Mesenchymal stem cell (in vitro differentiated cells and primary cell): ENCODE results near the gene IFT25. TPM values are rescaled to one million over a fixed set of nuclear protein-coding genes. Genes with fewer than 3 reads are reported as not detected.
"Not testable (repeated sequence)": the region's sequence is repeated elsewhere in the genome, so short reads cannot be mapped to it uniquely, and the experiment has no call there.

Experiments used
- DNase-seq: peaks from one replicate; pipeline ENCODE4 v3.0.0-alpha.2; 2013
- H2AFZ ChIP-seq: one replicate; pipeline ENCODE4 v1.6.1; 2013; ENCODE audit warnings: low read depth, mild to moderate bottlenecking, control low read depth, inconsistent platforms, low read length, moderate library complexity
- H2AK5ac ChIP-seq: 2 replicates; pipeline ENCODE4 v1.6.1; 2013; ENCODE audit warnings: low read length, moderate library complexity, mild to moderate bottlenecking, inconsistent platforms; ENCODE audit not compliant: severe bottlenecking
- H2BK120ac ChIP-seq: one replicate; pipeline ENCODE4 v1.6.1; 2013; ENCODE audit warnings: low read depth, mild to moderate bottlenecking, inconsistent platforms, low read length, moderate library complexity
- H2BK12ac ChIP-seq, 2 experiments: one replicate each; pipeline ENCODE4 v1.6.1; 2013; ENCODE audit warnings: inconsistent platforms in 2 of 2, low read length in 2 of 2, mild to moderate bottlenecking in 2 of 2, moderate library complexity in 2 of 2, control low read depth in 1 of 2
- H2BK15ac ChIP-seq: one replicate; pipeline ENCODE4 v1.6.1; 2013; ENCODE audit warnings: mild to moderate bottlenecking, low read depth, inconsistent platforms; ENCODE audit not compliant: poor library complexity, severe bottlenecking
- H2BK5ac ChIP-seq: 2 replicates; pipeline ENCODE4 v1.6.1; 2013; ENCODE audit warnings: low read depth, mild to moderate bottlenecking, low read length, control low read depth, inconsistent platforms; ENCODE audit not compliant: poor library complexity, severe bottlenecking
- H3K14ac ChIP-seq, 2 experiments: one replicate each; pipeline ENCODE4 v1.6.1; 2013; ENCODE audit warnings: inconsistent platforms in 2 of 2, low read length in 2 of 2, control low read depth in 1 of 2, mild to moderate bottlenecking in 1 of 2, moderate library complexity in 1 of 2
- H3K18ac ChIP-seq, 2 experiments: one replicate each; pipeline ENCODE4 v1.6.1; 2013; ENCODE audit warnings: inconsistent platforms in 2 of 2, low read length in 2 of 2, control low read depth in 1 of 2, low read depth in 1 of 2, mild to moderate bottlenecking in 1 of 2
- H3K23ac ChIP-seq, 2 experiments: one replicate each; pipeline ENCODE4 v1.6.1; 2013; ENCODE audit warnings: inconsistent platforms in 2 of 2, low read length in 2 of 2, mild to moderate bottlenecking in 2 of 2, moderate library complexity in 2 of 2, control low read depth in 1 of 2
- H3K27ac ChIP-seq: 2 replicates; pipeline ENCODE4 v1.5.1; 2013; ENCODE audit warnings: mild to moderate bottlenecking, moderate library complexity, low read length, control low read depth, inconsistent platforms; ENCODE audit not compliant: poor library complexity, severe bottlenecking
- H3K27me3 ChIP-seq, 2 experiments: 2 replicates each; pipeline versions ENCODE4 v1.6.1 to v1.7.0; 2013; ENCODE audit warnings: low read length in 2 of 2, mild to moderate bottlenecking in 2 of 2, moderate library complexity in 2 of 2, control low read depth in 1 of 2, inconsistent platforms in 1 of 2; ENCODE audit not compliant: control insufficient read depth in 1 of 2, insufficient read depth in 1 of 2
- H3K36me3 ChIP-seq, 2 experiments: 2 replicates each; pipeline versions ENCODE4 v1.6.1 to v1.7.0; 2013; ENCODE audit warnings: low read length in 2 of 2, control low read depth in 1 of 2, inconsistent platforms in 1 of 2, low read depth in 1 of 2, mild to moderate bottlenecking in 1 of 2; ENCODE audit not compliant: insufficient read depth in 2 of 2, control insufficient read depth in 1 of 2
- H3K4ac ChIP-seq, 2 experiments: one replicate each; pipeline ENCODE4 v1.6.1; 2013; ENCODE audit warnings: inconsistent platforms in 2 of 2, low read length in 2 of 2, mild to moderate bottlenecking in 2 of 2, moderate library complexity in 2 of 2, control low read depth in 1 of 2, low read depth in 1 of 2
- H3K4me1 ChIP-seq: 2 replicates; pipeline ENCODE4 v1.6.1; 2013; ENCODE audit warnings: low read depth, low read length, control low read depth; ENCODE audit not compliant: control insufficient read depth, insufficient read depth
- H3K4me2 ChIP-seq: 2 replicates; pipeline ENCODE4 v1.6.1; 2013; ENCODE audit warnings: low read length, mild to moderate bottlenecking, inconsistent platforms; ENCODE audit not compliant: poor library complexity, severe bottlenecking
- H3K4me3 ChIP-seq, 2 experiments: 2 replicates each; pipeline versions ENCODE4 v1.5.1 to v1.7.0; 2013; ENCODE audit warnings: low read length in 2 of 2, mild to moderate bottlenecking in 2 of 2, control low read depth in 1 of 2, low read depth in 1 of 2; ENCODE audit not compliant: insufficient read depth in 1 of 2
- H3K79me1 ChIP-seq: replicated peaks from 2 replicates; pipeline ENCODE4 v1.6.1; 2013; ENCODE audit warnings: mild to moderate bottlenecking, control low read depth, low read length, inconsistent platforms; ENCODE audit not compliant: poor library complexity, severe bottlenecking
- H3K9ac ChIP-seq: 2 replicates; pipeline ENCODE4 v1.7.0; 2013; ENCODE audit warnings: mild to moderate bottlenecking, low read length, moderate library complexity
- H3K9me3 ChIP-seq: 2 replicates; pipeline ENCODE4 v1.7.0; 2013; ENCODE audit warnings: mild to moderate bottlenecking, low read length; ENCODE audit not compliant: control insufficient read depth
- H4K8ac ChIP-seq: one replicate; pipeline ENCODE4 v1.6.1; 2013; ENCODE audit warnings: inconsistent platforms, mild to moderate bottlenecking, low read length, moderate library complexity
- H4K91ac ChIP-seq: one replicate; pipeline ENCODE4 v1.6.1; 2013; ENCODE audit warnings: mild to moderate bottlenecking, low read length, inconsistent platforms
- WGBS: methylation state at CpG from one replicate; pipeline ENCODE4 v1.1.7; 2013; ENCODE audit warnings: mixed read lengths; 5-methylcytosine and 5-hydroxymethylcytosine counted together
- polyA plus RNA-seq, 2 experiments: library from polyadenylated mRNA; stranded (reverse); fragments of 200-250 nt; gene quantifications; one replicate each; pipeline ENCODE4 v1.2.3, GENCODE V29; 2013

The IFT25 gene
- polyA plus RNA-seq (2013, experiment 1 of 2) = 30.6 TPM
- polyA plus RNA-seq (2013, experiment 2 of 2) = 33.0 TPM

- H3K27ac ChIP-seq = peak within 1 kb of the TSS; percentile 75
- H3K14ac ChIP-seq = peak within 1 kb of the TSS in 1 of 2 experiments; percentile 97
- peak within 1 kb of the TSS; percentile 52 to 83 for H3K4ac ChIP-seq
- H3K18ac ChIP-seq = peak within 1 kb of the TSS; percentile 82 to 99
- WGBS = 1% methylated on average over 53 of the region's 90 CpGs
- peak within 1 kb of the TSS; percentile 99 for H2BK15ac ChIP-seq
- DNase-seq = peak; percentile 96
- peak within 1 kb of the TSS; percentile 95 for H2AFZ ChIP-seq
- peak within 1 kb of the TSS in 1 of 2 experiments; percentile 10 for H3K23ac ChIP-seq
- peak within 1 kb of the TSS; percentile 25 for H2AK5ac ChIP-seq
- peak within 1 kb of the TSS; percentile 76 for H2BK120ac ChIP-seq
- H3K9me3 ChIP-seq = no peaks in the 10 kb centered on the region
- H3K27me3 ChIP-seq = no peaks in the 10 kb centered on the region
- peak within 1 kb of the TSS; percentile 91 for H4K8ac ChIP-seq
- peak within 1 kb of the TSS in 1 of 2 experiments; percentile 86 for H2BK12ac ChIP-seq
- peaks cover 13% of the 10 kb centered on the region for H3K4me1 ChIP-seq
- peaks cover 19% of the 10 kb centered on the region for H3K79me1 ChIP-seq
- peak within 1 kb of the TSS; percentile 70 for H4K91ac ChIP-seq
- H2BK5ac ChIP-seq = peak within 1 kb of the TSS; percentile 86
- peak within 1 kb of the TSS; percentile 92 to 96 for H3K4me3 ChIP-seq
- peak within 1 kb of the TSS; percentile 97 for H3K9ac ChIP-seq
- H3K36me3 ChIP-seq = peaks cover 3 to 11% of the 10 kb centered on the region in 2 experiments
- H3K4me2 ChIP-seq = peak within 1 kb of the TSS; percentile 87
Measured at GRCh38 chr1:53945433-53946251, at the start of gene IFT25. Gene IFT25 (minus strand): TSS chr1:53945699. CDS start chr1:53940082, 5,617 bp downstream.

- H4K8ac ChIP-seq, H3K18ac ChIP-seq, H3K79me1 ChIP-seq, H2BK5ac ChIP-seq, H3K4me1 ChIP-seq, H3K9ac ChIP-seq, H3K27me3 ChIP-seq, H3K9me3 ChIP-seq, H2AFZ ChIP-seq, H3K27ac ChIP-seq, H3K23ac ChIP-seq, DNase-seq, H3K36me3 ChIP-seq, H3K4me3 ChIP-seq, H2BK15ac ChIP-seq, H3K14ac ChIP-seq, H4K91ac ChIP-seq, H2BK12ac ChIP-seq, H2AK5ac ChIP-seq, H3K4ac ChIP-seq, H3K4me2 ChIP-seq, H2BK120ac ChIP-seq: not testable (repeated sequence)
- no CpG with 5 or more reads among the region's 2 CpGs for WGBS
Measured at GRCh38 chr1:53994516-53994915, 49.0 kb upstream of the IFT25 start.

GRCh38 chr1:53992085-53992874, 46.8 kb upstream of the IFT25 start:
- H2AK5ac ChIP-seq = no peak overlapping the region
- no peak overlapping the region for H4K8ac ChIP-seq
- no peak overlapping the region for H3K27ac ChIP-seq
- no peak overlapping the region for H3K4ac ChIP-seq
- H3K9ac ChIP-seq = no peak overlapping the region
- no peaks in the 10 kb centered on the region for H3K79me1 ChIP-seq
- H2BK15ac ChIP-seq = no peak overlapping the region
- DNase-seq = peak; percentile 34
- H3K27me3 ChIP-seq = peaks cover 4 to 5% of the 10 kb centered on the region in 2 experiments
- WGBS = 56% methylated on average over 4 of the region's 4 CpGs
- H2BK120ac ChIP-seq = no peak overlapping the region
- no peak overlapping the region for H3K4me2 ChIP-seq
- no peak overlapping the region for H2BK12ac ChIP-seq
- no peaks in the 10 kb centered on the region for H3K9me3 ChIP-seq
- H3K14ac ChIP-seq = peak overlapping the region in 1 of 2 experiments; percentile 44
- H3K36me3 ChIP-seq = no peaks in the 10 kb centered on the region
- H2BK5ac ChIP-seq = no peak overlapping the region
- no peaks in the 10 kb centered on the region for H3K4me1 ChIP-seq
- H3K4me3 ChIP-seq = no peak overlapping the region
- H3K23ac ChIP-seq = no peak overlapping the region
- H4K91ac ChIP-seq = no peak overlapping the region
- no peak overlapping the region for H2AFZ ChIP-seq
- no peak overlapping the region for H3K18ac ChIP-seq

GRCh38 chr1:53987880-53988279, 42.4 kb upstream of the IFT25 start:
- no peak overlapping the region for H3K4me3 ChIP-seq
- peak; percentile 50 for DNase-seq

More at GRCh38 chr1:53987880-53988279, 42.4 kb upstream of the IFT25 start:
- Histone ChIP-seq H3K9me3 (no peaks in the 10 kb centered on the region), H4K91ac (no peak overlapping the region), H2BK5ac (no peak overlapping the region), H3K4me2 (no peak overlapping the region), H2BK15ac (no peak overlapping the region), H3K23ac (no peak overlapping the region), H2AFZ (no peak overlapping the region), H3K27me3 (peaks cover 4 to 5% of the 10 kb centered on the region in 2 experiments), H2BK120ac (no peak overlapping the region), H3K79me1 (no peaks in the 10 kb centered on the region), H3K14ac (no peak overlapping the region), H4K8ac (no peak overlapping the region), H3K36me3 (no peaks in the 10 kb centered on the region), H2BK12ac (no peak overlapping the region), H3K18ac (no peak overlapping the region), H2AK5ac (no peak overlapping the region), H3K4ac (no peak overlapping the region), H3K4me1 (peaks cover 3% of the 10 kb centered on the region), H3K9ac (no peak overlapping the region), H3K27ac (no peak overlapping the region)
- 100% methylated on average over 1 of the region's 2 CpGs for WGBS
